Activated CD4-positive, alpha-beta T cell treated with anti-CD3 and anti-CD28 coated beads, Interleukin-2, amount 50 U/mL, for 24 hours (primary cell): ENCODE measurements around the gene TANGO6.
"Not testable (repeated sequence)": the region's sequence is repeated elsewhere in the genome, so short reads cannot be mapped to it uniquely, and the experiment has no call there.

Experiments used
- DNase-seq, 2 donors: peaks; one replicate each; pipeline ENCODE4 v3.0.0-alpha.2; 2020; ENCODE audit warnings: low read depth in 1 of 2, low spot score in 1 of 2

TANGO6 gene

GRCh38 chr16:69049603-69050375 is 206.5 kb downstream of the TANGO6 start:
- no peak for DNase-seq

GRCh38 chr16:69051517-69051830 is 208.1 kb downstream of the TANGO6 start:
- not testable (repeated sequence) for DNase-seq

GRCh38 chr16:69055008-69055407 is 211.7 kb downstream of the TANGO6 start:
- DNase-seq: no peak

- DNase-seq: no peak
Measured at GRCh38 chr16:69055980-69056379, 212.6 kb downstream of the TANGO6 start.

GRCh38 chr16:69056421-69056820 is 213.1 kb downstream of the TANGO6 start:
- DNase-seq: no peak

- no peak for DNase-seq
Measured at GRCh38 chr16:69057400-69058378, 214.4 kb downstream of the TANGO6 start.

- not testable (repeated sequence) for DNase-seq
Measured at GRCh38 chr16:69063491-69063890, 220.2 kb downstream of the TANGO6 start.

- DNase-seq: no peak
Measured at GRCh38 chr16:69064124-69064763, 220.9 kb downstream of the TANGO6 start.

GRCh38 chr16:69064764-69065313 is 221.5 kb downstream of the TANGO6 start:
- DNase-seq: no peak

- DNase-seq: no peak
Measured at GRCh38 chr16:69069504-69069903, 226.2 kb downstream of the TANGO6 start.

GRCh38 chr16:69071036-69071435 is 227.7 kb downstream of the TANGO6 start:
- no peak for DNase-seq

GRCh38 chr16:69072640-69072974 is 229.3 kb downstream of the TANGO6 start:
- DNase-seq: no peak

GRCh38 chr16:69073181-69073702 is 229.9 kb downstream of the TANGO6 start:
- no peak for DNase-seq

GRCh38 chr16:69077251-69077650 is 233.9 kb downstream of the TANGO6 start:
- no peak for DNase-seq

GRCh38 chr16:69078073-69078472 is 234.7 kb downstream of the TANGO6 start:
- no peak for DNase-seq

- no peak for DNase-seq
Measured at GRCh38 chr16:69079697-69080096, 236.4 kb downstream of the TANGO6 start.

GRCh38 chr16:69083306-69083941 is 240.1 kb downstream of the TANGO6 start:
- no peak for DNase-seq

GRCh38 chr16:69084289-69084688 is 241.0 kb downstream of the TANGO6 start:
- DNase-seq: no peak

- DNase-seq: no peak
Measured at GRCh38 chr16:69085032-69085695, 241.8 kb downstream of the TANGO6 start.

GRCh38 chr16:69087161-69087581 is 243.8 kb downstream of the TANGO6 start:
- DNase-seq: no peak
